Ishikawa (cell line): ENCODE data around the gene PLEKHA6.

Source experiments
- CEBPB ChIP-seq: IDR thresholded peaks from 2 replicates; pipeline ENCODE4 v1.6.1; 2012
- CREB1 ChIP-seq: IDR thresholded peaks from 2 replicates; pipeline ENCODE4 v1.6.1; 2012; ENCODE audit warnings: low read depth
- EGR1 ChIP-seq: IDR thresholded peaks from 2 replicates; pipeline ENCODE4 v1.6.1; 2012
- EP300 ChIP-seq: IDR thresholded peaks from 2 replicates; pipeline ENCODE4 v1.6.1; 2012; ENCODE audit warnings: borderline replicate concordance
- FOXM1 ChIP-seq: IDR thresholded peaks from 2 replicates; pipeline ENCODE4 v1.6.1; 2012; ENCODE audit warnings: low read depth, borderline replicate concordance
- MAX ChIP-seq: IDR thresholded peaks from 2 replicates; pipeline ENCODE4 v1.6.1; 2012
- NFIC ChIP-seq: IDR thresholded peaks from 2 replicates; pipeline ENCODE4 v1.6.1; 2012
- RAD21 ChIP-seq: IDR thresholded peaks from 2 replicates; pipeline ENCODE4 v1.6.1; 2012; ENCODE audit warnings: low read depth
- REST ChIP-seq: IDR thresholded peaks from 2 replicates; pipeline ENCODE4 v1.6.1; 2012; ENCODE audit warnings: low read depth, mild to moderate bottlenecking
- TAF1 ChIP-seq: IDR thresholded peaks from 2 replicates; pipeline ENCODE4 v1.6.1; 2012; ENCODE audit warnings: low read depth, mild to moderate bottlenecking
- TCF12 ChIP-seq: IDR thresholded peaks from 2 replicates; pipeline ENCODE4 v1.6.1; 2012; ENCODE audit warnings: low read depth
- TEAD4 ChIP-seq: IDR thresholded peaks from 2 replicates; pipeline ENCODE4 v1.6.1; 2012
- YY1 ChIP-seq: IDR thresholded peaks from 2 replicates; pipeline ENCODE4 v1.6.1; 2012; ENCODE audit warnings: low read depth
- ZBTB7A ChIP-seq: IDR thresholded peaks from 2 replicates; pipeline ENCODE4 v1.6.1; 2012; ENCODE audit warnings: low read depth
- TF ChIP-seq, protein P1 (sequence below): IDR thresholded peaks from 2 replicates; pipeline ENCODE4 v1.6.1; 2012

The PLEKHA6 gene

GRCh38 chr1:204345438-204345841, 14.3 kb downstream of the PLEKHA6 start:
- TF ChIP-seq TCF12 (no peak), REST (no peak), TEAD4 (no peak), TAF1 (no peak), RAD21 (no peak), MAX (no peak), CEBPB (no peak), YY1 (no peak), EGR1 (no peak), ZBTB7A (no peak), NFIC (no peak), EP300 (no peak), FOXM1 (no peak), CREB1 (no peak)
- TF ChIP-seq, protein P1, sequence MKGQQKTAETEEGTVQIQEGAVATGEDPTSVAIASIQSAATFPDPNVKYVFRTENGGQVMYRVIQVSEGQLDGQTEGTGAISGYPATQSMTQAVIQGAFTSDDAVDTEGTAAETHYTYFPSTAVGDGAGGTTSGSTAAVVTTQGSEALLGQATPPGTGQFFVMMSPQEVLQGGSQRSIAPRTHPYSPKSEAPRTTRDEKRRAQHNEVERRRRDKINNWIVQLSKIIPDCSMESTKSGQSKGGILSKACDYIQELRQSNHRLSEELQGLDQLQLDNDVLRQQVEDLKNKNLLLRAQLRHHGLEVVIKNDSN: no peak

DNA sequence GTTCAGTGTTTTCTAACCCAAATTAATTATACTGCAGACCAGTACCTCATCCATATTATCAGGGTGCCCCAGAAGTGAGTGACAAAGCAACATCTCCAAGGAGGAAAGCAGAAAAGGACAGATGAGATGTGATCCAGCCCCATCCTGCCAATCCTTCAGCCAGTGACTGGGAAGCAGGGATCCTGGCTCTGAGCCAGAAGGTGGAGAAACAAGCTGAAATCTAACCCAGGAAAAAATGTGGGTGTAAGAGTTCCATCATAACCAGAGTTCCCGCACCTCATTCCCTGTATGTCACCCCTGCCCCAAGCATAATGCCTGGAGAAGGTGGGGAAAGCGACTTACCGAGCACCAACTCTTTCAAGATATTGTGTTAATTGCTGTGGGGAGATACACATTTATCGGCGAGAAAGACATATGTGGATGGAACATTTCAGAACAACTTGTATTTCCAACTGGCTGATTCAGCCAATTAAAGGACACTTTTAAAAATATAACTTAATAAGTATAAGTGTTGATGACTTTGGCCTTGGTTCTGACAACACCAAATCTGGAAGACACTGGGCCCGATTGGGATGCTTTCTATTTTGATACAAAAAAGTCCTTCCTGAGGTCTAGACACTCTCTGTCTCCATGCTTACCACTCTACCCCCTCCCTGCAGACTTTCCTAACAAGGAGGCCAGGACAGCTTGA, 14.9 kb downstream of the PLEKHA6 start:
- TF ChIP-seq NFIC: peak; percentile 56
- no peak for TF ChIP-seq ZBTB7A
- TF ChIP-seq FOXM1: no peak
- no peak for TF ChIP-seq EGR1

GRCh38 chr1:204343802-204344201, 15.9 kb downstream of the PLEKHA6 start:
- TF ChIP-seq EGR1 (no peak), MAX (no peak), ZBTB7A (no peak), FOXM1 (no peak), TCF12 (no peak), RAD21 (no peak), REST (no peak), CREB1 (no peak), NFIC (no peak), TAF1 (no peak), EP300 (no peak), YY1 (no peak), CEBPB (no peak), TEAD4 (no peak)
- TF ChIP-seq, protein P1: no peak

GRCh38 chr1:204343247-204343646, 16.5 kb downstream of the PLEKHA6 start:
- TF ChIP-seq REST: no peak
- TF ChIP-seq, protein P1: no peak
- no peak for TF ChIP-seq TCF12
- no peak for TF ChIP-seq ZBTB7A
- no peak for TF ChIP-seq YY1
- TF ChIP-seq CEBPB: no peak
- no peak for TF ChIP-seq TEAD4
- no peak for TF ChIP-seq RAD21
- TF ChIP-seq TAF1: no peak
- no peak for TF ChIP-seq MAX
- TF ChIP-seq NFIC: no peak
- no peak for TF ChIP-seq CREB1
- no peak for TF ChIP-seq EP300
- TF ChIP-seq FOXM1: no peak
- no peak for TF ChIP-seq EGR1
